ENCODE results near the gene CYP4B1. TPM values are rescaled to one million over a fixed set of nuclear protein-coding genes. Genes with fewer than 3 reads are reported as not detected.
"Not testable (repeated sequence)": the region's sequence is repeated elsewhere in the genome, so short reads cannot be mapped to it uniquely, and the experiment has no call there.

Gene CYP4B1
- total RNA-seq, 1 donor from 2014 or later, result not detected

DNA sequence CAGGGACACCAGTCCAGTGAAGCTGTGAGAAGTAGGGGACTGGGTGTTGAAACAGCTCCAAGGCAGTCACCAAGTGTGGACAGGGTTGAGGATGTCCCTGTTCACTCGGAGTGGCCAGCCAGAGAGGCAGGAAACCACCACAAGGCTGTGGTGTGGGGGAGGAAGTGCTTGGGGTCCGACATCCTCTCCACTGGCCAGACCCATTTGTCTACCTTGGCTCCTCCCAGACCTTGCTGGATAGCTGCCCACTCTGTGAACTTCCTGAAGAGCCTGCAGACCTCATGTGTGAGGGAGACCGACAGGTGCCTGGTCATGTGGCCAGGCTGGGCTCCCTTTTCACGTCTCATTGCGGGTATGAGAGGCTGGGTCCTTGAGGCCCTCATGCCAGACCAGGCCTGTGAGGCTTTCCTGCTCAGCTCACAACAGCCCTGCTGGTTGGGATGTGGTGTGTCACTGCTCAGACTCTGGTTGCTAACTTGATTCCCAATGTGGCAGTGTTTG is 21.8 kb downstream of the CYP4B1 start:
- H3K4me1 ChIP-seq, result peaks cover 9% of the 10 kb centered on the region
- H3K9me3 ChIP-seq (ENCODE audit: low read depth), result no peaks in the 10 kb centered on the region
- no peaks in the 10 kb centered on the region for H3K27me3 ChIP-seq
- Mint-ChIP-seq H3K36me3 (no peaks in the 10 kb centered on the region), H3K9me3 (no peaks in the 10 kb centered on the region), H3K27ac (no peak overlapping the region), H3K27me3 (ENCODE audit: insufficient read depth, low read depth) (peaks cover 3% of the 10 kb centered on the region), H3K4me1 (peaks cover 12% of the 10 kb centered on the region), H3K4me3 (no peak overlapping the region)
- no peak overlapping the region for H3K27ac ChIP-seq
- H3K36me3 ChIP-seq, result no peaks in the 10 kb centered on the region
- H4K20me1 ChIP-seq (ENCODE audit: low read depth), result no peaks in the 10 kb centered on the region
- H3K9ac ChIP-seq, result no peak overlapping the region
- H2AFZ ChIP-seq (replicated peaks), result no peak overlapping the region
- H3F3A ChIP-seq (ENCODE audit: low read depth), result no peaks in the 10 kb centered on the region
- no peak for DNase-seq (ENCODE audit: low spot score)
- H3K4me3 ChIP-seq, result no peak overlapping the region
- no peak overlapping the region for H3K4me2 ChIP-seq
- H3K79me2 ChIP-seq (ENCODE audit: low read depth), result no peaks in the 10 kb centered on the region
- no peak for TF ChIP-seq EZH2 (IDR thresholded peaks at IDR 0.05)
- TF ChIP-seq EZH2phosphoT487 (IDR thresholded peaks at IDR 0.05), result no peak
- TF ChIP-seq, protein P1, sequence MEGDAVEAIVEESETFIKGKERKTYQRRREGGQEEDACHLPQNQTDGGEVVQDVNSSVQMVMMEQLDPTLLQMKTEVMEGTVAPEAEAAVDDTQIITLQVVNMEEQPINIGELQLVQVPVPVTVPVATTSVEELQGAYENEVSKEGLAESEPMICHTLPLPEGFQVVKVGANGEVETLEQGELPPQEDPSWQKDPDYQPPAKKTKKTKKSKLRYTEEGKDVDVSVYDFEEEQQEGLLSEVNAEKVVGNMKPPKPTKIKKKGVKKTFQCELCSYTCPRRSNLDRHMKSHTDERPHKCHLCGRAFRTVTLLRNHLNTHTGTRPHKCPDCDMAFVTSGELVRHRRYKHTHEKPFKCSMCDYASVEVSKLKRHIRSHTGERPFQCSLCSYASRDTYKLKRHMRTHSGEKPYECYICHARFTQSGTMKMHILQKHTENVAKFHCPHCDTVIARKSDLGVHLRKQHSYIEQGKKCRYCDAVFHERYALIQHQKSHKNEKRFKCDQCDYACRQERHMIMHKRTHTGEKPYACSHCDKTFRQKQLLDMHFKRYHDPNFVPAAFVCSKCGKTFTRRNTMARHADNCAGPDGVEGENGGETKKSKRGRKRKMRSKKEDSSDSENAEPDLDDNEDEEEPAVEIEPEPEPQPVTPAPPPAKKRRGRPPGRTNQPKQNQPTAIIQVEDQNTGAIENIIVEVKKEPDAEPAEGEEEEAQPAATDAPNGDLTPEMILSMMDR (IDR thresholded peaks at IDR 0.05), result no peak

DNA sequence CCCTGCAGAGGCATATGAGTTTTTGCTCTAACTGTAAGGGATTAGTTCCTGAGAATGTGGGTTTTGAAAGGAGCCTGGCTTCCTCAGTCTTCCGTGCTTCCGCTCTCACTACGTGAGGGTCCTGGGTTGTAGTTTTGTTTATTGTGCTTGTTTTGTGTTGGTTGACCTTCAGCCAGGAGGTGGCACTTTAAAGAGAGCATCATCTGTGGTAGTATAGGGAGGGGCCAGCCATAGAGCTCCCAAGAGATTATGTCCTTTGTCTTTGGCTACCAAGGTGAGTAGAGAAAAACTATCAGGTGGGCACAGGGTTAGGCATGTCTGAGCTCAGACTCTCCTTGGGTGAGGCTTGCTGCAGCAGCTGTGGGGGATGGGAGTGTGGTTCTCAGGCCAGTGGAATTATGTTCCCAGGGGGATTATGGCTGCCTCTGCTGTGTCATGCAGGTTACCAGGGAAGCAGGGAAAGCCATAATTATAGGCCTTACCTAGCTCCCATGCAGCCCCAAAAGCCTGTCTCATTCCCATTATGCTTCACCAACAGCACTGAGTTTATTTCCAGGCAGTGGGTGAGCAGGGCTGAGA is 23.5 kb downstream of the CYP4B1 start:
- no peaks in the 10 kb centered on the region for H3K36me3 ChIP-seq
- DNase-seq (ENCODE audit: low spot score), result peak; percentile 51
- no peaks in the 10 kb centered on the region for H4K20me1 ChIP-seq (ENCODE audit: low read depth)
- peak overlapping the region; percentile 97 for H3K27ac Mint-ChIP-seq
- peak overlapping the region; percentile 27 for H3K4me2 ChIP-seq
- peaks cover 9% of the 10 kb centered on the region for H3K4me1 ChIP-seq
- H3K9me3 Mint-ChIP-seq, result no peaks in the 10 kb centered on the region
- TF ChIP-seq, protein P1 (IDR thresholded peaks at IDR 0.05), result no peak
- TF ChIP-seq EZH2phosphoT487 (IDR thresholded peaks at IDR 0.05) (no peak), EZH2 (IDR thresholded peaks at IDR 0.05) (no peak)
- H3K9ac ChIP-seq, result no peak overlapping the region
- no peak overlapping the region for H3K27ac ChIP-seq
- H3K36me3 Mint-ChIP-seq, result no peaks in the 10 kb centered on the region
- H3K79me2 ChIP-seq (ENCODE audit: low read depth), result no peaks in the 10 kb centered on the region
- no peak overlapping the region for H3K4me3 ChIP-seq
- peak overlapping the region; percentile 30 for H3K4me3 Mint-ChIP-seq
- no peaks in the 10 kb centered on the region for H3K27me3 ChIP-seq
- no peaks in the 10 kb centered on the region for H3K27me3 Mint-ChIP-seq (ENCODE audit: insufficient read depth, low read depth)
- H2AFZ ChIP-seq (replicated peaks), result peak overlapping the region; percentile 95
- peaks cover 12% of the 10 kb centered on the region for H3K4me1 Mint-ChIP-seq
- H3F3A ChIP-seq (ENCODE audit: low read depth), result no peaks in the 10 kb centered on the region
- H3K9me3 ChIP-seq (ENCODE audit: low read depth), result no peaks in the 10 kb centered on the region

DNA sequence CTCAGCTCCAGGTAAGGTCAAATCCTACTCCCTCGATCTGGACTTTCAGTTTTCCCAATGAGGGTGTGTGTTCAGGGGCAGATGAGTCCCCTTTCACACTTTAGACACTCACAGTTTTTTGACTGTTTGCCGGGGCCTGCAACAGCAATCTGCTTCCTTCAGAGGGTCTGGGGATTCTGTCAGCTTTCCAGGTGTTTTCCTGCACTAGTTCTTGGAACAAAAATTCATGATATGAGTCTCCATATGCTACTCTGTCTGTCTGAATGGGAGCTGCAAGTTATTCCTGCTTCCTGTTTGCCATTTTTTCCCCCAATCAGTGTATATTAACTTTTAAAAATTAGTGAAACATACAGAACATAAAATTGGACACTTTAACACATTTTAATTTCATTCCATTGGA is 24.3 kb downstream of the CYP4B1 start:
- H2AFZ ChIP-seq (replicated peaks), result peak overlapping the region; percentile 95
- no peak overlapping the region for H3K4me3 ChIP-seq
- H3K4me2 ChIP-seq, result peak overlapping the region; percentile 27
- no peaks in the 10 kb centered on the region for H4K20me1 ChIP-seq (ENCODE audit: low read depth)
- H3K9me3 ChIP-seq (ENCODE audit: low read depth), result no peaks in the 10 kb centered on the region
- no peaks in the 10 kb centered on the region for H3F3A ChIP-seq (ENCODE audit: low read depth)
- H3K27me3 Mint-ChIP-seq (ENCODE audit: insufficient read depth, low read depth), result no peaks in the 10 kb centered on the region
- peak overlapping the region; percentile 97 for H3K27ac Mint-ChIP-seq
- H3K4me3 Mint-ChIP-seq, result no peak overlapping the region
- H3K27ac ChIP-seq, result no peak overlapping the region
- H3K27me3 ChIP-seq, result no peaks in the 10 kb centered on the region
- DNase-seq (ENCODE audit: low spot score), result no peak
- no peak for TF ChIP-seq EZH2 (IDR thresholded peaks at IDR 0.05)
- TF ChIP-seq, protein P1 (IDR thresholded peaks at IDR 0.05), result no peak
- no peak for TF ChIP-seq EZH2phosphoT487 (IDR thresholded peaks at IDR 0.05)
- H3K4me1 Mint-ChIP-seq, result peaks cover 12% of the 10 kb centered on the region
- no peaks in the 10 kb centered on the region for H3K9me3 Mint-ChIP-seq
- peaks cover 9% of the 10 kb centered on the region for H3K4me1 ChIP-seq
- H3K36me3 ChIP-seq, result no peaks in the 10 kb centered on the region
- H3K36me3 Mint-ChIP-seq, result no peaks in the 10 kb centered on the region
- H3K9ac ChIP-seq, result no peak overlapping the region
- H3K79me2 ChIP-seq (ENCODE audit: low read depth), result no peaks in the 10 kb centered on the region

DNA sequence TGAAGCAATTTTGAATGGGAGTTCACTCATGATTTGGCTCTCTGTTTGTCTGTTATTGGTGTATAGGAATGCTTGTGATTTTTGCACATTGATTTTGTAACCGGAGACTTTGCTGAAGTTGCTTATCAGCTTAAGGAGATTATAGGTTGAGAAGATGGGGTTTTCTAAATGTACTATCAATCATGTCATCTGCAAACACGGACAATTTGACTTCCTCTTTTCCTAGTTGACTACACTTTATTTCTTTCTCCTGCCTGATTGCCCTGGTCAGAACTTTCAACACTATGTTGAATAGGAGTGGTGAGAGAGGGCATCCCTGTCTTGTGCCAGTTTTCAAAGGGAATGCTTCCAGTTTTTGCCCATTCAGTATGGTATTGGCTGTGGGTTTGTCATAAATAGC is 28.0 kb downstream of the CYP4B1 start:
- H3K9me3 Mint-ChIP-seq; H3K27me3 Mint-ChIP-seq (ENCODE audit: insufficient read depth, low read depth); H3K4me2 ChIP-seq; H3K4me1 ChIP-seq; H3K9me3 ChIP-seq (ENCODE audit: low read depth); H3K79me2 ChIP-seq (ENCODE audit: low read depth); H3K27ac Mint-ChIP-seq; DNase-seq (ENCODE audit: low spot score); H3F3A ChIP-seq (ENCODE audit: low read depth); H3K9ac ChIP-seq; H4K20me1 ChIP-seq (ENCODE audit: low read depth); H3K4me3 Mint-ChIP-seq; H3K27ac ChIP-seq; H3K36me3 Mint-ChIP-seq; H3K36me3 ChIP-seq; H3K27me3 ChIP-seq; H2AFZ ChIP-seq (replicated peaks); H3K4me3 ChIP-seq: not testable (repeated sequence)
- H3K4me1 Mint-ChIP-seq, result peaks cover 12% of the 10 kb centered on the region

All from neural progenitor cell (in vitro differentiated cells).